NCI-H526 treated with DMSO at 0.1 percent for 48 hours (cell line): ENCODE results near the gene GDF3.
"Not testable (repeated sequence)": the region's sequence is repeated elsewhere in the genome, so short reads cannot be mapped to it uniquely, and the experiment has no call there.

Experiments
- DNase-seq: peaks from one replicate; lab custom pipeline; 2025; lab: John Stamatoyannopoulos, UW

GDF3 gene

DNA sequence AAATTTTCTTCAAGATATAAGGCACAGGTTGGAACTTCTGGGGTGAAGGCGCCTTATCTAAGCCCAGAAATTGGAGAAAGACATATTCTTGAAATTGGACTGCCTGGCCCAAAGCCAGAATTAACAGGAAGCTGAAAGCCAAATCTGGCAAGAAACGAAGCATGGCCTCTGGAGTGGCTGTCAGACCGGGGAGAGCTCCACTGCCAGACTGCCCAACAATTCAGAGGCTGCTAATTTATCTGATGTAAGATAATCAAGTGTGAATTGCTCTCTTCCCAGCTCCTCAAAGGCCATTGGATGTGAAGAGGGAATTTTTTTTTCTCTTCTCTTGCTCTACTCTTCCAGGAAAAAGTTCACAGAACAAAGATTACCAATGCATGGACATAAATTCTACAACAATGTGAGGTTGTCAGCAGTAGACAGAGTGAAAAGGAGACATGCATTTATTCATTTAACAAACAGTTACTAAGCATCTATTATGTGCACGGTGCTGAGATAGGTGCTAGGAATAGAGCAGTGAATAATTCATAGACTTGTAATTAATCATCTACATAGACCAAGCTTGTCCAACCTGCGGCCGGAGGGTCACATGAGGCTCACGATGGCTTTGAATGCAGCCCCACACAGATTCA lies at the start of gene GDF3:
Gene GDF3 (minus strand): TSS at position 210 of the 632 bp plus-strand sequence. CDS start 47 bp downstream, at position 163.
- DNase-seq, result no peak

- no peak for DNase-seq
These were observed 37.4 kb upstream of the GDF3 start for GRCh38 chr12:7732993-7733392.

DNA sequence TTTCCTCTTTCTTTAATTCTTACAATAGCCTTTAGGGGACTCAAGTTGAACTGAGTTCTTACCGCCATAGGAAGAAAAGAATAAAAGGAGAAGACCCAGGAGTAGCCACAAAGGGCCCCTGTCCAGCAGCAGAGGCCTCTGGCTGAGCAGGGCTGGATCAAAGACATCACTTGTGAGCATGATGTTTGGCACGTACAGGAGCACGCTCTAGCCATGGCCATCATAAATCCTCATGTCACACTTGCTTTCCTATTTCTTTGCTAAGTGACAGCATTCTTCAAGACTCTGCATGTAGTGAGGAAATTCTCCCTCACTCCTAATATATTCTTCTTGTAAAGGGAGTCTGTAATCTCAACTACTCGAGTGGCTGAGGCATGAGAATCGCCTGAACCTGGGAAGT lies 35.9 kb upstream of the GDF3 start:
- DNase-seq, result no peak

GRCh38 chr12:7730984-7731383 lies 35.4 kb upstream of the GDF3 start:
- DNase-seq, result not testable (repeated sequence)

- DNase-seq, result no peak
These were observed 34.2 kb upstream of the GDF3 start for GRCh38 chr12:7729746-7730145.

DNA sequence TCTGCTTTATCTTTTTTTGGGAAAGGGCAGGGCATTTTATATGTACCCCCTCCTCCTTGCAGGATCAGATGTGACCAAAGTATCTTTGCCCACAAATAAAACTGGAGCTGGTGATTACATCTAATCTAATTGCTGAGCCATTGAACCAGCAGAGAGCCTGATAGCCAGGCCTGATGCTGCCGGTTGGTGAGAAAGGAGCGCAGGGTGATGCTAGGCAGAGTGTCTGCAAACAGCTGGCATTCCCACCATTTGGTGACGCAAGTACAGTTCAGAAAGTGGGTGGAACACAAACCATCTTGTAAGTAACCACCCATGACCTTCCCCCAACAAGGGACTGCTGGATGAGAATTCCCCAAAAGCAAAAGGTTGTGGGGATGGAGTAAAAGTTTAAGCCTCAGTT lies 28.4 kb upstream of the GDF3 start:
- no peak for DNase-seq

DNA sequence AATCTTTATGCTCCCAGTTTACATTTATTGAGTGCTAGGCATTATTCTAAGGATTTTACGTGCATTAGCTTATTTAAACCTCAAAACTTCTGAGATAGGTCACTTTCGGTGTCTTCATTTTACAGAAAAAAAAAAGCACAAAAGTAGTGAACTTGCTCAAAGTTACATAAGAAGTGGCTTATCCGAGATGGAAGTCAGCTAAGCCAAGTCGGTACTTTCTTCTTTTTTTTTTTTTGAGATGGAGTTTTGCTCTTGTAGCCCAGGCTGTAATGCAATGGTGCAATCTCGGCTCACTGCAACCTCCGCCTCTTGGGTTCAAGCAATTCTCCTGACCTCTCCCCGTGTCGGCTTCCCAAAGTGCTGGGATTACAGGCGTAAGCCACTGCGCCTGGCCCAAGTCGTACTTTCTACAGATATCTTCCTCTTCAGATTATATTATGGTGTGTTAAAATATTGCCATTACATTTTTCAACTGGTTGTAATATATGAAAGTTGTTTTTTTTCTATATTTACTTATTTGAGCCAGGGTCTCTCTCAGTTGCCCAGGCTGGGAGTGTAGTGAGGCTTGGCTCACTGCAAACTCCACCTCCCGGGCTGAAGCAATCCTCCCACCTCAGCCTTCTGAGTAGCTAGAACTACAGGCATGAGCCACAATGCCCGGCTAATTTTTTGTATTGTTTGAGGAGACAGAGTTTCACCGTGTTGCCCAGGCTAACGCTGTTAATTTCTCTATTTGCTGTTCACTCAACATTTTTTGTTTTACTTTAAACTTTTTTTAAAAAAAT lies 24.6 kb upstream of the GDF3 start:
- no peak for DNase-seq

- DNase-seq, result no peak
These were observed 20.8 kb upstream of the GDF3 start for GRCh38 chr12:7716381-7716780.

DNA sequence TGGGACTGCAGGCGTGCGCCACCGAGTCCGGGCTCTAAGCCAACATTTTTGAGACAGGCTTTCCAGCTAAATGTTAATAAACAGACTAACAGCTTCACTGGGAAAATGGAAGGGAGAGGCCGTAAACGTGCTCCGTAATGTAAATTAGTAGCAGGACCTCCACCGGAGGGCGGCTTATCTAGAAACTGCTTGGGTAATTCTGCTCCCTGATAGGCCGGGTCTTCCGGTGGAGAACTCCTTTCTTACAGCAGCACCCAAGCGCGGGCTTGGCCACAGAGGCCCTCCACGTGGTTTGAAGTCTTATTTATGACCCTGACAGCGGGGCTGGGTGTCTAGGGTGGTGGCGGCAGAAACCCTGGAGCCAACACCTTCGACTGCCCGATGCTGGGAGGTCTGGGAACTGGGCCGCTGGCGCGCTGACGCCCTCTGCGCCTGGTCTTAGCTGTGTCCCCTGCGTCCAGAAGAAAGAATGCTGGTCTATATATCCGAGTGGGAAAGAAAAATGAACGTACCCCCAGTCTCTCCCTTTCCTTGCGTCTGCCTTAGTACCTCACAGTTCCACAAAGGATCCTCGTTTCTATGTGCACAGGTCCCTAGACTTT lies 17.4 kb upstream of the GDF3 start:
- no peak for DNase-seq

DNA sequence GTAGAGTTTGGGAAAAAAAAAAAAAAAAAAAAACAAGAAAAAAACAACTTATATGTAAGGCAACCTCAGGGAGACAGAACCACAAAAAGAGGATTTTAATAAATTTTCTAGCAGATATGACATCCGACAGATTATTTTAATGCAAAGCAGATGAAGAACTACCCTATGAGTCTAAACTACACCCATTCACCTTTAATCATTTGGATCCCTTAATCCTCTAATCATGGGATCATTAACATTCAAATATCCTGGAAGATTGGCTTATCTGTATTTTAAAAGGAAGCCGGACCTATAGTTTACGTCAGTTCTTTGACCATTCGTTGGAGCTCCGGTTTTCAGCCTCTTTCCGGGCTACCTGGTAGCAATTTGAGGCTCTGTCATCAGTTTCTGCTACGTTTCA lies 15.6 kb upstream of the GDF3 start, which contains the start of gene DPPA3:
Gene DPPA3 (plus strand): TSS at position 301 of the 400 bp plus-strand sequence. CDS start 138 bp downstream, outside the sequence.
- no peak for DNase-seq

- no peak for DNase-seq
These were observed 14.5 kb upstream of the GDF3 start for GRCh38 chr12:7709969-7710675.

DNA sequence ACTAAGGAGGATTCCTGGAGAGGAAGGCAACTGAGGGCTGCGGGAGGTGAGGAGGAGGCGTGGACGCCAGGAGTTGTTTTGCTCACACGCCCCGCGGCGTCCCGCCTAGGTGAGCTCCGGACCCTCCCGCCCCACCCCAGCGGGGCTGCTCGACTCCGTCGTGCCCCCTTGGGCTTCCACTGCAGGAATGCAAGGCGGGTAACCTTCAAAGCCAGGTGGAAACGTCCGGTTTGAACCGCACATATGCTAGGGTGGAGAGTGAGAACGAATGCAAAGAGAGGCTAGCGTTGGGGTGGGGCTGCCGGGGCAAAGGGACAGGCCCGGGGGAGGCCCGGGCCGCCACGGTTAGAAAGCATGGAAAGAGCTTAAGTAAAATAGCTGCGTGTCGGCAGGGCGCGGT lies 10.3 kb upstream of the GDF3 start:
- DNase-seq, result no peak

DNA sequence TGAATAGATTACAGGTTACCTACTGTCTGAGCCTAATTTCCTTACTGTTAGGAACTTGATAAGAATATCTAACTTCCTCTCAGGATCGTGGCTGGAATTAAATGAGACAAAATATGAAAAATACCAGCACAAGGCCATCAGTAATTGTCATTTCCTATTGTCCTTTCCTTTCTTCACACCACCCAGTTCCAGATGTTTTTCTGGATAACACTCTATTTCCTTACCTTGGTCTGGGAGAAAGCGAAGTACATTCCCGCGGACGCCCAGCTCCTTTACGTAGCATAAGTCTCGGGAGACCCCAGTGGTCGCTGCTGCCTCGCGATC lies 376 bp downstream of the GDF3 start:
- no peak for DNase-seq

DNA sequence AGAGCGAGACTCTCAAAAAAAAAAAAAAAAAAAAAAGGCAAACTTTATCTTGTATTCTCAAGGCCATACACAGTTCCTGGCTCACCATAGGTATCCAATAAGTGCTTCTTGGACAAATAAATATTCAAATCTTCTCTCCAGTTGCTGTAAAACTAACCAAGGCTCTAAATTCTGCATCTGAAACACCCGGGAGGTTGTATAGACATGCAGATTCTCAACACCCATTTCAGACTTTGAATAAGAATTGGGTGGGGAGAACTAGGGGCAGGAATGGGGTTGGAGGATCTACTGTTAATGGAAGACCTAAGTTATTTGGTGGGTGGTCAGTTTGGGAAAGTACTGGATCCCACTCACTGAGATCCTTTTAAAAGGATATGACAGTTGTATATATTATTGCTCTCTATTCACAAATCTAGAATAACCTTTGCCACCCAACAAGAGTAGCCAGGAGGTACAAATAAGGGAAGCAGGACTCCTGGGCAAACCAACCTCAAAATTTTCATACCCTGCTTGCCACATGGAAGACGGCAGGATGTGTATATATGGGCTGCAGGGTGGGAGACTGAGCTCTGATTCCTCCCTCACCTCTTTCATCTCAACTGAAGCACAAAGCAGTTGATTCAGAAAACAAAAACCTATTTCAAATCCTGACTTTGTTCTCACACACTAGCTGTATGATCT lies 879 bp downstream of the GDF3 start:
- no peak for DNase-seq

DNA sequence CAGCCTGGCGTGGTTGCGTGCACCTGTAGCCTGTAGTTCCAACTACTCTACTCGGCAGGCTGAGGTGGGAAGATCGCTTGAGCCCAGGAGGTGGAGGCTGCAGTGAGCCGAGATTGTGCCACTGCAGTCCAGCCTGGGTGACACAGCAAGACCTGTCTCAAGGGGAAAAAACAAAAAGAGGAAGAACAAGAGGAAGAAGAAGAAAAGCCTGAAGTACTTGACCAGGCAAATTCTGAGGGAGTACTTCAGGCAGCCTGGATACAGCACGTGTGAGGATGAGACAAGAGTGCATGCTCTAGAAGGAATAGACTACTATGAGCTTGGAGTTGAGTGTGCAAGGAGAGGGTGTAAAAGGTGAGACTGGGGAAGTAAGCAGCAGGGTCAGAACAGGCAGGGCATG lies 1.8 kb downstream of the GDF3 start:
- no peak for DNase-seq

- DNase-seq, result no peak
These were observed 14.0 kb downstream of the GDF3 start for GRCh38 chr12:7681535-7681934.

DNA sequence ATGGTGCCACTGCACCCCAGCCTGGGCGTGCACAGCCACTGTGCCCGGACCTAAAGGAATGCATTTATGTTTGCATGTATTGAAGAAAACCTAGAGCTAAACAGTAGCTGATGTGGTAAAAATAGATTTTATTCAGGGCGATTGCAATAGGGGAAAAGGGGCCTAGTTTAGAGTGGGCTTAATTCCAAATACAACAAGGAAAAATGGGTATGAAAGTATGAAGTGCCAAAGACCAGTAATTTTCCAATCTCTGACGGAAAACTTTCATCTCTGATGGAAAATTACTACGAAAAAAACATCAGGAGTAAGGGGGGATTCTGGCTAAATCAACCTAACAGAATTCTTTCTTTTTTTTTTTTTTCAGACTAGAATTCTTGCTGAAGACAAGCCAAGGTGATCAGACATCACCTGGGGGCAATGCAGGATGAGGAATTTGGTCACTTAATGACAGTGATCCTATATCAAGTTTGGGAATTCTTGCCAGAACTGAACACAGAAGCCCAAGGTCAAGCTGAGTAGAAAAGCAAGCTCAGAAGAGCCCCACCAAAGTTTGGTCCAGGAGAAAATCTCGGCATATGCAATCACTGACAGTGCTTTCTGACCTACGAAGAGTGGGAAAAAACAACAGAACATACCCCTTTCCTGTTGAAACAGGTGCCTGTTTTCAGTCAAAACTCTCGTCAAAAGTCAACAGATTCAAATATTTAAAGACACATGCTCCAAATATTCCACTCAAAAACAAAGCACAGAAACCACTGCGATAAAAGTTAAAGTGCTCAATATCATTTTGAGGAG lies 16.1 kb downstream of the GDF3 start:
- no peak for DNase-seq

- DNase-seq, result no peak
These were observed 16.8 kb downstream of the GDF3 start for GRCh38 chr12:7678744-7679143.

- peak; percentile 13 for DNase-seq
These were observed 18.1 kb downstream of the GDF3 start for GRCh38 chr12:7677432-7677888.

DNA sequence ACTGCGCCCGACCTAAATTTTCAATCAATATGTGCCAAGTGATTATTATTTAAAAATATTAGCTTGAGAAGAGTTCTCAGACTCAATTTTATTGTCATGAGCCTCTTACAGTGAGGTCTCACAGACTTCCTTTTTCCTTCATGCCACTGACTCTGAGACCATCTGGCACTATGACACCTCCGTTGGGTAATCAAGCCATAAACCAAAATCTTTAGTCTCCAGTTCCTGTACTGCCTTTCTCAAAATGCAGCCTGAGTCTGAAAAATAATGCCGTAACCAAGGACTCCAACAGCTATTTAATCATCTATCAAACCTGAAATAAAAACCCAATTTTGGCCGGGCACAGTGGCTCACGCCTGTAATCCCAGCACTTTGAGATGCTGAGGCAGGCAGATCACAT lies 20.1 kb downstream of the GDF3 start:
- not testable (repeated sequence) for DNase-seq

GRCh38 chr12:7668171-7668570 lies 27.4 kb downstream of the GDF3 start:
- DNase-seq, result no peak
